Measurements from ENCODE around the gene SUCLG1.

The SUCLG1 gene

GRCh38 chr2:84460670-84461069 lies 1.6 kb upstream of the SUCLG1 start:
- DNase-seq, result no peak

- DNase-seq, result no peak
These were observed 907 bp upstream of the SUCLG1 start for GRCh38 chr2:84459944-84460429.

GRCh38 chr2:84458551-84459017 lies 496 bp downstream of the SUCLG1 start:
- DNase-seq, result no peak

GRCh38 chr2:84457686-84458085 lies 1.4 kb downstream of the SUCLG1 start:
- DNase-seq, result no peak

- DNase-seq, result no peak
These were observed 2.9 kb downstream of the SUCLG1 start for GRCh38 chr2:84456156-84456555.

GRCh38 chr2:84454581-84454980 lies 4.5 kb downstream of the SUCLG1 start:
- DNase-seq, result no peak

- no peak for DNase-seq
These were observed 6.5 kb downstream of the SUCLG1 start for GRCh38 chr2:84452624-84453023.

GRCh38 chr2:84451579-84451978 lies 7.5 kb downstream of the SUCLG1 start:
- no peak for DNase-seq

GRCh38 chr2:84450288-84451227 lies 8.5 kb downstream of the SUCLG1 start:
- no peak for DNase-seq

- no peak for DNase-seq
These were observed 9.4 kb downstream of the SUCLG1 start for GRCh38 chr2:84449711-84450110.

- no peak for DNase-seq
These were observed 10.0 kb downstream of the SUCLG1 start for GRCh38 chr2:84449055-84449454.

- DNase-seq, result no peak
These were observed 15.6 kb downstream of the SUCLG1 start for GRCh38 chr2:84443477-84443876.

GRCh38 chr2:84442888-84443287 lies 16.2 kb downstream of the SUCLG1 start:
- DNase-seq, result no peak

GRCh38 chr2:84441505-84441904 lies 17.6 kb downstream of the SUCLG1 start:
- DNase-seq, result no peak

- DNase-seq, result no peak
These were observed 18.0 kb downstream of the SUCLG1 start for GRCh38 chr2:84441036-84441435.

GRCh38 chr2:84435345-84436025 lies 23.6 kb downstream of the SUCLG1 start:
- no peak for DNase-seq

GRCh38 chr2:84429328-84429727 lies 29.8 kb downstream of the SUCLG1 start:
- DNase-seq, result no peak

- DNase-seq, result no peak
These were observed 31.6 kb downstream of the SUCLG1 start for GRCh38 chr2:84427235-84428138.

- DNase-seq, result no peak
These were observed 33.8 kb downstream of the SUCLG1 start for GRCh38 chr2:84425310-84425709.

- DNase-seq, result no peak
These were observed 34.9 kb downstream of the SUCLG1 start for GRCh38 chr2:84424152-84424551.

GRCh38 chr2:84421791-84422190 lies 37.3 kb downstream of the SUCLG1 start:
- no peak for DNase-seq

- no peak for DNase-seq
These were observed 37.9 kb downstream of the SUCLG1 start for GRCh38 chr2:84421197-84421596.

Data from cortex of kidney (tissue), 1 donor.